CD8-positive, alpha-beta memory T cell (primary cell): ENCODE measurements around the gene SLC28A2. TPM values are rescaled to one million over a fixed set of nuclear protein-coding genes. Genes with fewer than 3 reads are reported as not detected.

Source experiments
- CTCF ChIA-PET: fragments of 350-600 bp; sonication (Branson Sonifier 250); formaldehyde crosslinking; loops from one replicate; lab custom pipeline; 2021; ENCODE audit warnings: antibody characterized with exemption; lab: Charles Lee
- POLR2A ChIA-PET: fragments of 350-600 bp; sonication (Branson Sonifier 250); formaldehyde crosslinking; loops from one replicate; lab custom pipeline; 2021; ENCODE audit warnings: antibody characterized with exemption; lab: Charles Lee
- DNase-seq, 5 donors: peaks; one replicate each; pipeline versions ENCODE4 v3.0.0 to v3.0.0-alpha.2; 2020 to 2022; ENCODE audit warnings: mixed read lengths in 1 of 5
- H3K27ac ChIP-seq: one replicate; pipeline ENCODE4 v1.7.0; 2013; ENCODE audit warnings: low read depth, mild to moderate bottlenecking, low read length, moderate library complexity
- H3K27me3 ChIP-seq: 2 replicates; pipeline ENCODE4 v1.7.0; 2013; ENCODE audit warnings: low read length, mild to moderate bottlenecking; ENCODE audit not compliant: insufficient read depth, poor library complexity, severe bottlenecking
- H3K36me3 ChIP-seq: 2 replicates; pipeline ENCODE4 v1.7.0; 2013; ENCODE audit warnings: mild to moderate bottlenecking, low read length, moderate library complexity; ENCODE audit not compliant: insufficient read depth
- H3K4me1 ChIP-seq: 2 replicates; pipeline ENCODE4 v1.7.0; 2013; ENCODE audit warnings: mild to moderate bottlenecking, low read length, moderate library complexity; ENCODE audit not compliant: insufficient read depth
- H3K4me3 ChIP-seq: 2 replicates; pipeline ENCODE4 v1.7.0; 2013; ENCODE audit warnings: mild to moderate bottlenecking, low read length
- H3K9me3 ChIP-seq: 2 replicates; pipeline ENCODE4 v1.7.0; 2013; ENCODE audit warnings: mild to moderate bottlenecking, low read length
- H3K27ac Mint-ChIP-seq, 8 donors: one replicate each; pipeline ENCODE4 v1.8.0; 2020 to 2021; ENCODE audit warnings: mixed read lengths in 8 of 8, mild to moderate bottlenecking in 6 of 8, inconsistent platforms in 3 of 8, moderate library complexity in 3 of 8
- H3K27me3 Mint-ChIP-seq, 2 donors: one replicate each; pipeline ENCODE4 v1.8.0; 2020 to 2021; ENCODE audit warnings: mixed read lengths in 2 of 2, mild to moderate bottlenecking in 1 of 2, moderate library complexity in 1 of 2
- H3K36me3 Mint-ChIP-seq, 3 donors: one replicate each; pipeline ENCODE4 v1.8.0; 2020 to 2021; ENCODE audit warnings: mixed read lengths in 3 of 3, inconsistent platforms in 1 of 3, mild to moderate bottlenecking in 1 of 3
- H3K4me1 Mint-ChIP-seq, 3 donors: one replicate each; pipeline ENCODE4 v1.8.0; 2020 to 2021; ENCODE audit warnings: mixed read lengths in 3 of 3, inconsistent platforms in 1 of 3, mild to moderate bottlenecking in 1 of 3
- H3K4me3 Mint-ChIP-seq, 7 donors: one replicate each; pipeline ENCODE4 v1.8.0; 2020 to 2021; ENCODE audit warnings: mixed read lengths in 7 of 7, mild to moderate bottlenecking in 6 of 7, moderate library complexity in 4 of 7, inconsistent platforms in 2 of 7
- H3K9me3 Mint-ChIP-seq, 5 donors: one replicate each; pipeline ENCODE4 v1.8.0; 2020 to 2022; ENCODE audit warnings: mixed read lengths in 5 of 5, mild to moderate bottlenecking in 3 of 5, moderate library complexity in 2 of 5, inconsistent platforms in 1 of 5
- polyA plus RNA-seq: library from polyadenylated mRNA; unstranded; fragments of 300-500 nt; fragmentation: Illumina TruSeq; gene quantifications from one replicate; pipeline ENCODE4 v1.2.3, GENCODE V29; 2021
- total RNA-seq, 2 experiments: library from RNA; stranded (reverse); gene quantifications; one replicate each; pipeline ENCODE4 v1.2.3, GENCODE V29; 2021

Gene SLC28A2
- total RNA-seq (not detected), polyA plus RNA-seq (not detected)

GRCh38 chr15:45251888-45252287 is at the start of gene SLC28A2:
Gene SLC28A2, plus strand, starts transcription at chr15:45252234. Its CDS starts 982 bp downstream, at chr15:45253216.
- Mint-ChIP-seq H3K9me3 (peaks cover 0 to 13% (median 6%) of the 10 kb centered on the region in 5 donors), H3K27me3 (peaks cover 2 to 4% of the 10 kb centered on the region in 2 donors), H3K4me1 (no peaks in the 10 kb centered on the region), H3K27ac (no peak within 1 kb of the TSS), H3K36me3 (peaks cover 2 to 29% (median 5%) of the 10 kb centered on the region in 3 donors), H3K4me3 (no peak within 1 kb of the TSS)
- H3K27ac ChIP-seq, result no peak within 1 kb of the TSS
- H3K36me3 ChIP-seq, result no peaks in the 10 kb centered on the region
- no peaks in the 10 kb centered on the region for H3K9me3 ChIP-seq
- H3K4me1 ChIP-seq, result no peaks in the 10 kb centered on the region
- CTCF ChIA-PET, result no interaction called here
- DNase-seq, result no peak
- no peaks in the 10 kb centered on the region for H3K27me3 ChIP-seq
- POLR2A ChIA-PET, result no interaction called here
- no peak within 1 kb of the TSS for H3K4me3 ChIP-seq

GRCh38 chr15:45203182-45203581 is 48.9 kb upstream of the SLC28A2 start:
- peaks cover 0 to 12% (median 6%) of the 10 kb centered on the region in 3 donors for H3K36me3 Mint-ChIP-seq
- Histone ChIP-seq H3K27ac (no peak overlapping the region), H3K36me3 (no peaks in the 10 kb centered on the region), H3K27me3 (no peaks in the 10 kb centered on the region), H3K9me3 (no peaks in the 10 kb centered on the region), H3K4me1 (peaks cover 12% of the 10 kb centered on the region), H3K4me3 (no peak overlapping the region)
- no peak for DNase-seq
- CTCF ChIA-PET, result interaction anchor here (0.9 to 3.9 kb wide), 3 partner anchors 24 to 76 kb away, joined by 3 to 19 read pairs (median 4); no protein-coding TSS in a partner anchor
- peaks cover 0 to 17% (median 6%) of the 10 kb centered on the region in 3 donors for H3K4me1 Mint-ChIP-seq
- peak overlapping the region in 2 of 7 donors; percentile 3 to 78 for H3K4me3 Mint-ChIP-seq
- peaks cover 0 to 5% (median 3%) of the 10 kb centered on the region in 5 donors for H3K9me3 Mint-ChIP-seq
- peak overlapping the region in 1 of 8 donors; percentile 32 for H3K27ac Mint-ChIP-seq
- peaks cover 16 to 20% of the 10 kb centered on the region in 2 donors for H3K27me3 Mint-ChIP-seq
- POLR2A ChIA-PET, result interaction anchor here (0.8 kb wide), 1 partner anchor 199 kb away, joined by 3 read pairs; a partner anchor contains a TSS

- H3K27me3 ChIP-seq, result no peaks in the 10 kb centered on the region
- Mint-ChIP-seq H3K9me3 (no peaks in the 10 kb centered on the region), H3K27ac (peak overlapping the region in 4 of 8 donors; percentile 16 to 58 (median 39)), H3K4me1 (peaks cover 0 to 3% (median 0%) of the 10 kb centered on the region in 3 donors), H3K27me3 (peaks cover 12 to 24% of the 10 kb centered on the region in 2 donors), H3K36me3 (peaks cover 0 to 6% (median 0%) of the 10 kb centered on the region in 3 donors), H3K4me3 (peak overlapping the region in 1 of 7 donors; percentile 41)
- peak; percentile 15 to 64 (median 32) for DNase-seq
- H3K4me3 ChIP-seq, result no peak overlapping the region
- POLR2A ChIA-PET, result interaction anchor here (1.2 kb wide), 1 partner anchor 72 kb away, joined by 3 read pairs; no protein-coding TSS in a partner anchor
- no peaks in the 10 kb centered on the region for H3K9me3 ChIP-seq
- CTCF ChIA-PET, result interaction anchor here (0.9 to 3.9 kb wide), 7 partner anchors 11 to 409 kb away, joined by 3 to 19 read pairs (median 3); no protein-coding TSS in a partner anchor
- no peak overlapping the region for H3K27ac ChIP-seq
- H3K4me1 ChIP-seq, result peaks cover 8% of the 10 kb centered on the region
- no peaks in the 10 kb centered on the region for H3K36me3 ChIP-seq
These were observed 46.8 kb upstream of the SLC28A2 start for GRCh38 chr15:45205192-45205591.

- Mint-ChIP-seq H3K4me3 (no peak overlapping the region), H3K36me3 (peaks cover 0 to 2% (median 0%) of the 10 kb centered on the region in 3 donors), H3K9me3 (no peaks in the 10 kb centered on the region), H3K27me3 (peaks cover 10 to 16% of the 10 kb centered on the region in 2 donors), H3K4me1 (no peaks in the 10 kb centered on the region), H3K27ac (no peak overlapping the region)
- H3K4me1 ChIP-seq, result no peaks in the 10 kb centered on the region
- POLR2A ChIA-PET, result no interaction called here
- no peak overlapping the region for H3K4me3 ChIP-seq
- no peak overlapping the region for H3K27ac ChIP-seq
- no peaks in the 10 kb centered on the region for H3K27me3 ChIP-seq
- CTCF ChIA-PET, result no interaction called here
- H3K9me3 ChIP-seq, result no peaks in the 10 kb centered on the region
- DNase-seq, result no peak
- H3K36me3 ChIP-seq, result no peaks in the 10 kb centered on the region
These were observed 39.5 kb upstream of the SLC28A2 start for GRCh38 chr15:45212493-45212892.

GRCh38 chr15:45221053-45221599 is 30.9 kb upstream of the SLC28A2 start:
- Histone ChIP-seq H3K27me3 (no peaks in the 10 kb centered on the region), H3K4me1 (no peaks in the 10 kb centered on the region), H3K36me3 (no peaks in the 10 kb centered on the region), H3K4me3 (no peak overlapping the region), H3K27ac (no peak overlapping the region), H3K9me3 (no peaks in the 10 kb centered on the region)
- no peaks in the 10 kb centered on the region for H3K4me1 Mint-ChIP-seq
- no peaks in the 10 kb centered on the region for H3K36me3 Mint-ChIP-seq
- CTCF ChIA-PET, result no interaction called here
- no peak overlapping the region for H3K4me3 Mint-ChIP-seq
- peaks cover 21 to 61% of the 10 kb centered on the region in 2 donors for H3K27me3 Mint-ChIP-seq
- H3K27ac Mint-ChIP-seq, result no peak overlapping the region
- H3K9me3 Mint-ChIP-seq, result no peaks in the 10 kb centered on the region
- DNase-seq, result no peak
- POLR2A ChIA-PET, result no interaction called here

GRCh38 chr15:45221967-45222366 is 30.1 kb upstream of the SLC28A2 start:
- Histone ChIP-seq H3K4me3 (no peak overlapping the region), H3K4me1 (no peaks in the 10 kb centered on the region), H3K27me3 (no peaks in the 10 kb centered on the region), H3K27ac (no peak overlapping the region), H3K9me3 (no peaks in the 10 kb centered on the region), H3K36me3 (no peaks in the 10 kb centered on the region)
- POLR2A ChIA-PET, result no interaction called here
- Mint-ChIP-seq H3K27me3 (peaks cover 18 to 67% of the 10 kb centered on the region in 2 donors), H3K36me3 (no peaks in the 10 kb centered on the region), H3K27ac (peak overlapping the region in 1 of 8 donors; percentile 14), H3K9me3 (no peaks in the 10 kb centered on the region), H3K4me3 (no peak overlapping the region), H3K4me1 (no peaks in the 10 kb centered on the region)
- CTCF ChIA-PET, result no interaction called here
- no peak for DNase-seq

GRCh38 chr15:45224621-45225217 is 27.3 kb upstream of the SLC28A2 start:
- no peaks in the 10 kb centered on the region for H3K9me3 Mint-ChIP-seq
- H3K36me3 ChIP-seq, result no peaks in the 10 kb centered on the region
- H3K27me3 Mint-ChIP-seq, result peaks cover 19 to 72% of the 10 kb centered on the region in 2 donors
- DNase-seq, result no peak
- H3K27me3 ChIP-seq, result no peaks in the 10 kb centered on the region
- peak overlapping the region in 1 of 8 donors; percentile 19 for H3K27ac Mint-ChIP-seq
- POLR2A ChIA-PET, result no interaction called here
- H3K4me1 Mint-ChIP-seq, result no peaks in the 10 kb centered on the region
- no peak overlapping the region for H3K27ac ChIP-seq
- CTCF ChIA-PET, result no interaction called here
- H3K4me3 ChIP-seq, result no peak overlapping the region
- no peaks in the 10 kb centered on the region for H3K9me3 ChIP-seq
- H3K4me3 Mint-ChIP-seq, result no peak overlapping the region
- H3K36me3 Mint-ChIP-seq, result no peaks in the 10 kb centered on the region
- no peaks in the 10 kb centered on the region for H3K4me1 ChIP-seq
